ENCODE results near the gene RASSF1. TPM values are rescaled to one million over a fixed set of nuclear protein-coding genes. Genes with fewer than 3 reads are reported as not detected.

RASSF1 gene
- total RNA-seq, 2 donors from 2014 or later, result 9.4 to 17.2 TPM

- 82 to 86% methylated on average over 18 to 24 of the region's 24 CpGs for WGBS, 2 experiments (ENCODE audit: insufficient coverage in 1 of 2, insufficient read length in 1 of 2)
- no peak for TF ChIP-seq CTCF (conservative IDR thresholded peaks at IDR 0.05)
- peak overlapping the region; percentile 90 for H3K4me3 ChIP-seq (ENCODE audit: low read length)
- H3K36me3 ChIP-seq (ENCODE audit: control insufficient read depth, insufficient read depth, low read length), result peaks cover 28% of the 10 kb centered on the region
- Mint-ChIP-seq H3K4me3 (peak overlapping the region; percentile 83), H3K27me3 (ENCODE audit: insufficient read depth) (peaks cover 4% of the 10 kb centered on the region), H3K4me1 (peaks cover 25% of the 10 kb centered on the region), H3K9me3 (no peaks in the 10 kb centered on the region), H3K36me3 (ENCODE audit: low read depth) (peaks cover 18% of the 10 kb centered on the region), H3K27ac (peak overlapping the region; percentile 64)
- peaks cover 11% of the 10 kb centered on the region for H3K4me1 ChIP-seq (ENCODE audit: control insufficient read depth, insufficient read depth, low read length)
- DNase-seq, result no peak
- peak overlapping the region; percentile 78 for H3K9ac ChIP-seq (ENCODE audit: extremely low read depth, low read length, poor library complexity, severe bottlenecking)
- H3K27me3 ChIP-seq (ENCODE audit: control insufficient read depth, insufficient read depth, low read length, poor library complexity, severe bottlenecking), result no peaks in the 10 kb centered on the region
- H3K27ac ChIP-seq (ENCODE audit: low read depth, low read length), result no peak overlapping the region
- no peaks in the 10 kb centered on the region for H3K9me3 ChIP-seq (ENCODE audit: control insufficient read depth, low read length)
Measured at GRCh38 chr3:50358355-50358910, 17.8 kb upstream of the RASSF1 start.

GRCh38 chr3:50357481-50357880 lies 16.8 kb upstream of the RASSF1 start:
- Histone ChIP-seq H3K36me3 (ENCODE audit: control insufficient read depth, insufficient read depth, low read length) (peaks cover 33% of the 10 kb centered on the region), H3K4me1 (ENCODE audit: control insufficient read depth, insufficient read depth, low read length) (peaks cover 11% of the 10 kb centered on the region), H3K27ac (ENCODE audit: low read depth, low read length) (no peak overlapping the region), H3K9me3 (ENCODE audit: control insufficient read depth, low read length) (no peaks in the 10 kb centered on the region), H3K9ac (ENCODE audit: extremely low read depth, low read length, poor library complexity, severe bottlenecking) (no peak overlapping the region), H3K27me3 (ENCODE audit: control insufficient read depth, insufficient read depth, low read length, poor library complexity, severe bottlenecking) (no peaks in the 10 kb centered on the region), H3K4me3 (ENCODE audit: low read length) (peak overlapping the region; percentile 90)
- peaks cover 18% of the 10 kb centered on the region for H3K36me3 Mint-ChIP-seq (ENCODE audit: low read depth)
- 97 to 100% methylated on average over 1 of the region's 1 CpG for WGBS, 2 experiments (ENCODE audit: insufficient coverage in 1 of 2, insufficient read length in 1 of 2)
- H3K9me3 Mint-ChIP-seq, result no peaks in the 10 kb centered on the region
- no peaks in the 10 kb centered on the region for H3K27me3 Mint-ChIP-seq (ENCODE audit: insufficient read depth)
- no peak overlapping the region for H3K27ac Mint-ChIP-seq
- no peak for DNase-seq
- peak overlapping the region; percentile 83 for H3K4me3 Mint-ChIP-seq
- no peak for TF ChIP-seq CTCF (conservative IDR thresholded peaks at IDR 0.05)
- peaks cover 25% of the 10 kb centered on the region for H3K4me1 Mint-ChIP-seq

GRCh38 chr3:50356553-50356952 lies 15.9 kb upstream of the RASSF1 start:
- Mint-ChIP-seq H3K27ac (no peak overlapping the region), H3K4me3 (peak overlapping the region; percentile 83), H3K36me3 (ENCODE audit: low read depth) (peaks cover 18% of the 10 kb centered on the region), H3K4me1 (peaks cover 26% of the 10 kb centered on the region), H3K27me3 (ENCODE audit: insufficient read depth) (no peaks in the 10 kb centered on the region), H3K9me3 (no peaks in the 10 kb centered on the region)
- TF ChIP-seq CTCF (conservative IDR thresholded peaks at IDR 0.05), result no peak
- H3K27me3 ChIP-seq (ENCODE audit: control insufficient read depth, insufficient read depth, low read length, poor library complexity, severe bottlenecking), result no peaks in the 10 kb centered on the region
- H3K9me3 ChIP-seq (ENCODE audit: control insufficient read depth, low read length), result no peaks in the 10 kb centered on the region
- H3K4me3 ChIP-seq (ENCODE audit: low read length), result peak overlapping the region; percentile 90
- no peak overlapping the region for H3K27ac ChIP-seq (ENCODE audit: low read depth, low read length)
- DNase-seq, result no peak
- H3K9ac ChIP-seq (ENCODE audit: extremely low read depth, low read length, poor library complexity, severe bottlenecking), result no peak overlapping the region
- WGBS, 2 experiments (ENCODE audit: insufficient coverage in 1 of 2, insufficient read length in 1 of 2), result 88 to 100% methylated on average over 3 to 5 of the region's 5 CpGs
- peaks cover 33% of the 10 kb centered on the region for H3K36me3 ChIP-seq (ENCODE audit: control insufficient read depth, insufficient read depth, low read length)
- peaks cover 11% of the 10 kb centered on the region for H3K4me1 ChIP-seq (ENCODE audit: control insufficient read depth, insufficient read depth, low read length)

Measured in endodermal cell (in vitro differentiated cells).